ENCODE measurements around the gene ARF6.
"Not testable (repeated sequence)": the region's sequence is repeated elsewhere in the genome, so short reads cannot be mapped to it uniquely, and the experiment has no call there.

Gene ARF6

DNA sequence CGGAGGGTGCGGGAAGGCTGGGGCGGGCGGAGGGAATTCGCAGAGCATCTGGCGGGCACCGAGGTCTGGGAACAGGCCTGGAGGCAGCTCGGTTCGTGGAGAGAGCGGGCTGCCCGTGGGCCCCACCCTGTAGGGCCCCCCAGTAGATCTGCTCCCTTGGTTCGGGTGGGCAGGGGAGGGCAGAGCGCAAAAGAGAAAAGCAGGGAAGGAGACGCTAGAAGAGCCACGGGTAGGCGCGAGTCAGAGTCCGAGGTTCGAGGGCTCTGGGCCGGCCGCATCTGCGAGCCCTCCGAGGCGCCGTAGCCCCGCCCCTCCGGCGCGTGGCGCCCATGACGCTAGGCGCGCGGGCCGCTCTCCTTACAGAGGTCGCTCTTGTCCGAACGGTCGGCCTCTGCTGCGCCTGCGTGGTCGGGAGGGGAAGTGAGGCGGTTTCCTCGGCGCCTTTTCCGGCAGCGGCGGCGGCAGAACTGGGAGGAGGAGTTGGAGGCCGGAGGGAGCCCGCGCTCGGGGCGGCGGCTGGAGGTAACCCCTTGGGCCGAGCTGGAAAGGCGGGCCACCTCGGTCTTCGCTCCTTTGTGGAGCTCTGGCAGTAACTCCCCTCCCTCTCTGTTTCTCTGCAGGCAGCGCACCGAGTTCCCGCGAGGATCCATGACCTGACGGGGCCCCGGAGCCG lies at the start of gene ARF6:
TSS of gene ARF6 (plus strand) at position 447 of the 673 bp plus-strand sequence. CDS start 655 bp downstream, outside the sequence.
- DNase-seq (ENCODE audit: low read depth), result peak; percentile 97

DNA sequence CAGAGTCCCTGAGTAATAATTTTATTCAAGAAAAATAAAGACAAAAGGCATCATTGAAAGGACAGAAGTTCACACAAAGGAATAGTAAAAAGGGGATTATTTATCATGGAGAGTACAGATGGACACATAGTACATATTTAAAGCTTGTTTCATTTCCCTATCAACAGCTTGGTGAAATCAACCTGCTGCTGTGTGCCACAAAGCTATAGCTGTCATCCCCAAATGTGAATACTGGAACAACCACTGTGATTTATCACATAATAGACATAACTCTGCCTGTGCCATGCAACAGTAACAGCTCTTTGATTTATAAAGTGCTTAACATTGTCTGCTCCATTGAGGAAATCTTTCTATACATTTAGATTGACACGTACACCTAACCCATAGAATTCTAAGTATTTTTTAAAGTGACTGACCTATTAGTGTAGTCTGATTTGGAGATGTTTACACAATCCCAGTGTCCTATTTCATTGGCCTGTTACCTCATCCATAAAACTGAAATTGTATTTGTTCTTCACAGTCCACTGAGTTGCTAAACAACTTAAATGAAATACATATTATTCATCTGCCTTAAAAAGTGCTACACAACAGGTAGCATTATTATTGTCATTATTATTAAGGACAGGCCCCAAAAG lies 43.6 kb upstream of the ARF6 start:
- no peak for DNase-seq (ENCODE audit: low read depth)

DNA sequence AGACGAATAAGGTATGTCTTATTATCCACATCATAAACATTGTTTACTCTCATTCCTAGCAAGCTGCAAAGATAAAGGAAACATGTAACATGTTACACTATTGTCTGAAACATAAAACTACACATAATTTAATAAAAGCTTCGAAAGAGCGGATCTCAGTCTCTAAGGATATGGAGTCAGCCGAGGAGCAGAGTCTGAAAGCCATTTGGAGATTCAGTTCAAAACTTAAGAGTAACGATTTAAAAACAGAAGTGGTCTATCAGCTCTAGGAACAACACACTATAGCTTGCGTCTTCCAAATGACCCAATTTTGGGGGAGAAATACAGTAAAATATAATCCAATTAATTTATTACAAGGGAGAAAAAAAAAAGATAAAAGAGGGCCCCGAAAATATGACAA lies 41.1 kb upstream of the ARF6 start:
- no peak for DNase-seq (ENCODE audit: low read depth)

DNA sequence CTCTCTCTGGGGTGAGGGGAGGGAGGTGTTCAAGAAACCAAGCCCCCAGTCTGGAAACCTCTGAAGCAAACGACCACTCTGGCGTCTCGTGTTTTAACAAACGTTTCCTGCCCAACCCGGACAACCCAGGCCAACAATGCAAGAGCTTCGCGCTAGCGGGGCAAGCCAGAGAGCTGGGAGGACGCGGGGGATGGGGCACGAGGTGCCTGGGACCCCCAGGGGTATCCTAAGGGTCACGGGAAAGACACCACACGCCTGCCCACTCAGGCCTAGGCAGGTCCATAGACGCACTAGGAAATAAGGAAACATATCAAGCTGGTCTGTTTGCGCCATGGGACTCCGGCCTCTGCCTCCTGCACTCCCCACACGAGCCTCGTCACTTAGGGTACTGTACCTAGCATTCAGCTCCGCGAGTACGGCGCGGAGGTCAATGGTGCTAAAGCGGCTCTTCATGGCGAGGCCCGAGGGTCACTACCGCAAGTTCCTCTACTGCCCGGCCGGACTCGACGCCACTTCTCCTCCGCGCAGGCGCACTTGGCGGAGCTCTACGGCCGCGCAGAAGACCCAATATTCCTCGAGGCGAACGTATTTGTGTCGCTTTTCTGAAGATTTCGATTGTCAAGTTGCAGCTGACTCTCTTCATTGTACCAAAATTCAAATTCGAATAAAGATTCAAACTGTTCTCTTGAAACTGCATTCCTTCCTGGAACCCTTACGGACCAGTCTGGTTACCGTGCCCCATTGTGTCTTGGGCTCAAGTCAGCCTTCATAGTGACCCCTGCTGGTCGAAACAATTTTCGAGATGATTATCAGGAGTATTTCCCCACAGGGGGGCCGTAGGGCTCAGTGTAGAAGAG lies 40.4 kb upstream of the ARF6 start, which contains the start of gene NEMF:
TSS of gene NEMF (minus strand) at position 488 of the 857 bp plus-strand sequence. CDS start at position 453, 35 bp downstream.
- peak; percentile 66 for DNase-seq (ENCODE audit: low read depth)

DNA sequence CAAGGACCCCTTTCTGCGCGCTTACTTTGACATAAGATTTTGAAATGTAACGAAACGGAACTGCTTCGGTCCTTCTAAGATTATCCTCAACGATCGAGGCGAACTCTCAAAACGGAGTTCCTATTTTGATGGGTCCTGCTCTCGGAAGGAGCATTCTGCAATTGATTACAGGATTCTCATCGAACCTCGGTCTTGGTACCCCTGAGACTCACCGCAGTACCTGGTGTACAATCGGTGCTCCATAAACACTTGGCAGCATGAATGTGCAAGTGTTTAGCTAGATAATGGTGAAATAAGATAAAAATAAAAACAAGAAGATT lies 39.8 kb upstream of the ARF6 start:
- DNase-seq (ENCODE audit: low read depth), result no peak

DNA sequence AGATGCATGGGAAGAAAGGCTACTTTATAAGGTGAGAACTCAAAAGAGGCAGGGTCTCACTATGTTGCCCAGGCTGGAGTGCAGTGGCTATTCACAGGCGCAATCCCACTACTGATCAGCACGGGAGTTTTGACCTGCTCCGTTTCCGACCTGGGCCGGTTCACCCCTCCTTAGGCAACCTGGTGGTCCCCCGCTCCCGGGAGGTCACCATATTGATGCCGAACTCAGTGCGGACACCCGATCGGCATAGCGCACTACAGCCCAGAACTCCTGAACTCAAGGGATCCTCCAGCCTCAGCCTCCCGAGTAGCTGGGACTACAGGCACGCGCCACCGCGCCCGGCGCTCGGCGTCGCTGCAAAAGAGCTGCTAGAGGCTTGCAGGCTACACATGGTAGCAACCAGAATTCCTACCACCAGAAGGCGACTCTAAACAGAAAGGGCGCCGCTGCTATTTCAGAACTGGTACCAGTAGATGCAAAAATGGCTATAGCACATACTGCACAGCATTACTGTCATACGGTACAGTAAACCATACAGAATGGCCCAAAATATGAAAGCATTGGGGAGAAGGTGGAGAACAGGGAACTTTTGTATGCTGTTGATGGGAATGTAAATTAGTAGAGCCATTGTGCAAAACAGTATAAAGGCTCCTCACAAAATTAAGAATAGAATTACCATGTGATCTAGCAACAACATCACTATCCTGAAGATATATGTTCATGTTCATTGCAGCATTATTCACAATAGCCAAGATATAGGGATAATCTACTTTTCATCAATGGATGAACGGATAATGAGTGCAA lies 39.1 kb upstream of the ARF6 start:
- DNase-seq (ENCODE audit: low read depth), result peak; percentile 44

DNA sequence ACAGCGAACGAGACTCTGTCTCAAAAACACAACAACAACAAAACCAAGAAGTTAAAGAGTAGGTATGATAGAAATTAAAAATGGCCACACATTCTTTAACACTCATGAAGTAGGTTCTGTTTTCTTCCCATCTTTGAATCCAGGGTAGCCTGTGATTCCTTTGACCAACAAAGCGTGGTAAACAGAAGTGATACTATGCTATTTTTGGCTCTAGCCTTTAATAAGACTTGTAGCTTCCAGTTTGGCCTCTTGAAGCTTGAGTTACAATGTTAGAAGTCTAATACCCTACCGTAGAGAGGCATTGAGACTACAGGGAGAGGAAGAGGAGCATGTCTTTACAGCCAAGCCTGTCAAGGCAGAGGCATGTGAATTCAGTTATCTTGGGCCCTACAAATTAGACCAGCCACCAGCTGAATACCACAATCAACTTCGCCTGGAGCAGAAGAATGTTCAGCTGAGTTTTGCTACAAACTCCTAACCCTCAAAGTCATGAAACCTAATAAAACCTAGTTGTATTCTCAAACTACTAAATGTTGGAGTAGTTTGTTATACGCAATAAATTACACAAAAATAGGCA lies 35.4 kb upstream of the ARF6 start:
- no peak for DNase-seq (ENCODE audit: low read depth)

DNA sequence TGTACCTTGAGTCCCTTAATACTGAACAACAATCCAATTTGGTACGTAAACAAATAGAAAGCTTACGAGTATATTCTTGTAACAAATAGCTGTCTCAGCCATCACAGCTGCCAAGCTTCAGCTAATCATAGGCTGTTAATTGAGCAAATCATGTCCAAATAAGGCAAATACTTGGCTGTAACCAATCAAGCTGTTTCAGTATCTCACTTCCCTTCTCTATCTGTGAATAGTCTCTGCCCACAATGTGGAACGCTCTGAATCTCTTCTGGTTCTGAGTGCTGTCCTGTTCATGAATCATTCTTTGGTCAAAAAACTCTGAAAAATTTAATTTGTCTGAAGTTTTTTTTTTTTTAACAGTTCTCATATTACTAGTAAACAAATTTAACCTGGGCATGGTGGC lies 34.5 kb upstream of the ARF6 start:
- DNase-seq (ENCODE audit: low read depth), result no peak

DNA sequence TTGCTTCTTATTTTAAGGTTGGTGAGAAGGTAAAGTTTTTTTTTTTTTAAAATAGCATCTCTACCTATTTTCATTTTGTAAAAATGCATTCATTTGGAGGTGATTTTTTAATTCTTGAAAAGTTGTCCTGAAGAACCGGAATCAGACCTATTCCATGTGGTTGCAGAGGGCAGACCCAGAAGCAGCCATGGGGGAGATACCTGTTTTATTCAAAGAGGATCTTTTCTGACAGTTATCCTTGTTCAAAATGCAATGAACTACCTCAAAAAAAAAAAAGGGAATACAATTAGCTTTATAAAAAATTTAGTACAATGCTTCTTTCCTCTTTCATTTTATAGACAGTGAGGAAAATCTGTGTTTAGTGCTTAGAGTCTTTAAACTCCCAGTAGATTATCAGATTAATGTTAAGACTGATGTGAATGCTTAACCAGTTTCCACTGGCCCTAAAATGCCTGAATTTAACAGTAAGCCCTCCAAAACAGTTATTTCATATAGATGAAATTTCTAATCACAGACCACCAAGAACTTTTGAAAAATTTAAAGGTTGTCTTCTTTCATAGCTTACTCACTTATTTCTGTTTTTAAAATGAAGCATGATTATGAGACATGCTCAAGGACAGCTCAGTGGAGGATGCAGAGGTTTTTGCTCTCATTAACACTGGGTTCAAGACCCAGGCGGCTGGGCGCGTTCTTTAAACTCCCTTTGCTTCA lies 31.7 kb upstream of the ARF6 start:
- DNase-seq (ENCODE audit: low read depth), result no peak

DNA sequence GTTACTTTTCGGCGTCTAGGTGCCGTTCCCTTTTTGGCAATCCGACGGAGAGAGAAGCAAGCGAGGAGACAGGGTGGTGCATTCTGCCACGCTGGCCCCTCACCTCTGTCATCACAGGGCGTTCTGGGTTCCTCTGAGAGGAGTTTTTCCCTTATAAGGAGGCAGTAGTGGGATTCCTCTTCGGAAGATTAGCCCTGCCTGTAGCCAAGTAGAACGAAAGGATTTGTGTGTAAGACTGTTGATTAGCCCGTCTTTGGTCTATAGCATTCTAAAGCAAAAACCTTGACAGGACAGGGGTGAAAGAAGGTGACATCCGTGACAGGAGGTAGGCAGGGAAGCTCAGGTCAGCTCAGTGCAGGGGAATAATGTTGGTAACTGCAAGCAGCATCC lies 31.2 kb upstream of the ARF6 start:
- DNase-seq (ENCODE audit: low read depth), result peak; percentile 28

DNA sequence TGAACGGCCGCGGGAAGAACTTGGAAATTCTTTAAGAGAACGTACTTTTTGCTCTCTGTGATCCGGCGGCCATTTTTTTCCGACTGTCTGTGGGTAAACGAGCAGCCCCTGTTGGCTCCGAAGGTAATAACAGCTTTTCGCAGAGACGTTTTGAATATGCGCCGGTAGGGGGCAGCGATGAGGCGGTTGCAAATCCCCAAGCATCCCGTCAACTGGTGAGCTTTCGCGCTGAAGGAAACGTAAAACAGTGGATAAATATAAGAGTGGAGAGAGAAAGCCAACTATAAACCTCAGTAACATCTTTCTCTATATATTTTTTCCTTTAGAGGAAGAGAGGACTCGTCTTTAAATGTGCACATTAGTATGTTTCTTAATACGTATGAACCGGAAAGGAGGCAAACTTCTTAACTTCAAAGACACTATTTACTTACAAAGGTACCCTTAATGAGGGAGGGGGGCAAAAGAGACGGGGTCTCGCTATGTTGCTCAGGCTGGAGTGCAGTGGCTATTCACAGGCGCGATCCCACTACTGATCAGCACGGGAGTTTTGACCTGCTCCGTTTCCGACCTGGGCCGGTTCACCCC lies 30.7 kb upstream of the ARF6 start:
- DNase-seq (ENCODE audit: low read depth), result peak; percentile 70

DNA sequence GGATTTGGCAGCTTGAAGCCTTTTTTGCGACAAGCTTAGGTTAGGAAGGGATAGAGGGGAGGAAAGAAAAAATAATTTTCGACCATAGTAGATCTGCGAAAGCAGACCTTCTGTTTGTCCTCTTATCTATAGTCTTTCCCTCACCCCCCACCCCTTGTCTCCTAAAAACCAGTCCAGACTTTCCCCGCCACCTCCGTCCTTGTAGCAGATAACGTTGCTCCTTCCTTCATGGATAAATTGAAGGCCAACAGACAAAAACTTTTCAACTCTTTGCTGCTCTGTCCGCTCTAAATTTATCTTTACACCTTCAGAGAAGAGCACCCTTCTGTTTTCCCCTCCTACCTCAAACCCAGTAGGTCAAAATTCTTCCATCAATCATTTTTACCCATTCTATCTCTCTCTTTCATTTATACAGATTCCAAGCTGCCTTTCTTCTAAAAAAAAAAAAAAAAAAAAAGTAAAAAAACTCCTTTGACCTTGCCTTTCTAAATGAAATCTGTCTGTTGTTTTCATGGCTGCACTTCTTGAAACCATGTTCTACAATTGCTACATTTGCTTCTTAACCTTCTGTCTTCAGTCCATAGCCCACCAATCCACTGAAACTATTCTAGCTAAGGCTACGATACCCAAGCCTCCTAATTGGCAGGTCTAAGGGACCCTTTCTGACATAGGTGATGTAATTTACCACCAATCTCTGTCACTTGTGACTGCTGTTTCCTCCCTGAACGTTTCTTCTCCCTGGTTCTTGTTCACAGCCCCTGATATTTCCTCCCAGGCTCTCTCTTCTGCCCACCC lies 29.2 kb upstream of the ARF6 start:
- no peak for DNase-seq (ENCODE audit: low read depth)

DNA sequence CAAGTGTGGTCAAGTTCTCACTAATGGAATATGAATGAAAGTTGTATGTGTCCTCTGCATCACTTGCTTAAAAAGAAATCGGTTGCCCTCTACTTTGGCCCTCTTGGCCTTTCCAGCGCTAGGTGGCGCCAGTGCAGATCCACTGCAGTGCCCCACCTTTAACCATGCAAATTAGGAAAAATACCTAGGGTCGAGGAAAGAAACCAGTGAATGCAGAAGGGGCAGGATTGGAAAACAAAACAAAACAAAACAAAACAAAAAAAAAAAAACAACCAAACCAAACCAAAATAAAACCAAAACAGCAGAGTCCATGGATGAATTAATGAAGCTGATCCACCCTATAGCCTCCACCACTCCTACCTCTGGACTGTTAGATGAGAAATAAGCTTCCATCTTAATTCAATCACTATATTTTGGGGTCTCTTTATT lies 27.4 kb upstream of the ARF6 start:
- DNase-seq (ENCODE audit: low read depth), result peak; percentile 72

DNA sequence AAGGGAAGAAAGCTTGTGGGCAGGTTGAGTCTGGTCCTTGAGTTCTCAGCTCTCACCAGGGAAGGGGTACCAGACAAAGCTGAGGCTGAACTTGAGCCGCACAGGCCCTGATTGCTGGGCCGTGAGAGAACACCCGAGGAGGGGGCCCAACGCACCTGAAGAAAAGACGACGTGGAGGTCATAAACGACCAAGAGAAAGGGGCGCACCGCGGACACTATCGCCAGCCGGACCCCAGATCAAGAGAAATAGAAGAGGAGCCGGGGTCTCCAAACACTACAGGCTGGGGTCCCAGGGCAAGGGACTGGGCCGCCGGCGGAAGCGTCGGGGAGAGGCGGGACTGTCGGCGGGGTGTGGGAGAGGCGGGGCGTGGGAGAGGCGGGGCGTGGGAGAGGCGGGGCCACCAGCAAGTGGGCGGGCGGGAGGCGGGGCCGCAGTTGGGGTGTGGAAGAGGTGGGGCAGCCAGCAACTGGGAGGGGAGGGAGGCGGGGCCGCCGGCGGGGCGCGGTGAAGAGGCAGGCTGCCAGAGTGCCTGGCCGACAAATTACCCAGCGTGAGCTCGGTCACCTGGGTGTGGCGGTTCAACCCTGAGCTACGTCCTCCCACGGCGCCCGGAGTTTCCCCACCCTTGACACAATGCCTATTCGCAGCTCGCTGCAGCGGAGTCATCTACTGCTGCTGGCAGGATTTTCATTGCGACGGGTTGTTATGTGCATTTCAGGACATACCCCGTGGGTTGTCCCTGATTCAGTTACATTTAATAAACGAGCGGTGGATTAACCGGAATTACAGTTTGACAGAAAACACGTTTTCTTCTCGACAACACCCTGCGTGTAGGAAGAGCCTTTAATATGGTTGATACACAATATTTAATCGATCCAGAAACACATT lies 24.8 kb upstream of the ARF6 start:
- peak; percentile 98 for DNase-seq (ENCODE audit: low read depth)

DNA sequence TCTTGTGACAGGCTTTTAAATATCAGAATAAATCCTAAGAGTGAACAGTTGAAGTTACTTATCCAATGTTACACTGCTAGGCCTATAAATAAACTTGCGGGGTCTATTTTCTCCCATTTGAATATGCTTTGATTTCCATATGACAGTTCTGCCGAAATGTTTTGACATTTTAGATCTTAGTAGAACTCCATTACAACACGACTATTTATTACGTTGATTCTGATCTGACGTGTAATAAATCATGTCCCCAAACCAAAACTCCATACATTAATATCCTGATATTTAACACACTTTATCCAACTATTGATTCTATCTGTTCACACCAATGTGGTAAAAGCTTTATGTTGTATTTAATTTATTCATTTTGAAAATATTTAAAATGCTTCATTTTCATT lies 24.2 kb upstream of the ARF6 start:
- DNase-seq (ENCODE audit: low read depth), result no peak

DNA sequence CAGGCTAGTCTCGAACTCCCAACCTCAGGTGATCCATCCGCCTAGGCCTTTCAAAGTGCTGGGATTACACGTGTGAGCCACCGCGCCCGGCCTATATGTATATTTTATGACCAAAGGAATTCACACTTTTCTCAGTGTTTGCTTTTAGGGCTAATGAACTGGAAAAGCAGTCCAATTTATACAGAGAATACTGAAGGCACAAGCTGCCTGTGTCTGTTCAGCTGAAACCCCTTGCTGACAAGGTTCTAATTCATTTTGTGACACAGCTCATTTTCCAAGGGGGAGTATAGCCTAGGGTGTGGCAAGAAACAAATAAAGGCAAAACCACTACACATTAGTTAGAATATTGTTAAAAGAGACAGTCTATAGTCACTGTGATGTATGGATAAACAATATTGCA lies 22.0 kb upstream of the ARF6 start:
- DNase-seq (ENCODE audit: low read depth), result no peak

DNA sequence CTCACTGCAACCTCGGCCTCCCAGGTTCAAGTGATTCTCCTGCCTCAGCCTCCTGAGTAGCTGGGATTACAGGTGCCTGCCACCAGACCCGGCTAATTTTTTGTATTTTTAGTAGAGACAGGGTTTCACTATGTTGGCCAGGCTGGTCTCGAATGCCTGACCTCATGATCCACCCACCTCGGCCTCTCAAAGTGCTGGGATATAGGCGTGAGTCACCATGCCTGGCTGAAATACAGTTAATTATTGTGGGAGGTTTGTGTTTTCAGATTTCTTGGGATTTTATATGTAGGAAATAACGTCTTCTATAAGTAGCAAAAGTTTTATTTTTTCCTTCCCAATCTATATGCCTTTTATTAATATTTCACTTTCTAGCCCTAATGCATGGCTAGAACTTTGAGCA lies 19.3 kb upstream of the ARF6 start:
- not testable (repeated sequence) for DNase-seq (ENCODE audit: low read depth)

DNA sequence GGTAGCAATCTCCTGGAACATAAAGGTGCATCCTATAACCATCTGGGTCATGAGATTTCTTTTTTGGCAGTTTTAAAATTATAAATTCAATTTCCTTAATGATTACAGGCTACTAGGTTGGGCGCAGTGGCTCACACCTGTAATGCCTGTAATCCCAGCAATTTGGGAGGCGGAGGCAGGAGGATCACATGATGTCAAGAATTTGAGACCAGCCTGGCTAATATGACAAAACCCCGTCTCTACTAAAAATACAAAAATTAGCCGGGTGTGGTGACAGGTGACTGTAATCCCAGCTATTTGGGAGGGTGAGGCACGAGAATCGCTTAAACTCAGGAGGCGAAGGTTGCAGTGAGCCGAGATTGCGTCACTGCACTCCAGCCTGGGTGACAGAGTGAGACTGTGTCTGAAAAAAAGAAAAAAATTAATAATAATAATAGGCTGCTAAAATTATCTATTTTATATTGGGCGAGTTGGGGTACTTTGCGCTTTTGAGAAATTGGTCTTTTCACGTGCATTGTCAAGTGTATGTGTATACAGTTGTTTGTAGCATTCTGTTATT lies 17.2 kb upstream of the ARF6 start:
- no peak for DNase-seq (ENCODE audit: low read depth)
